ENCODE results near the gene CRX. TPM values are rescaled to one million over a fixed set of nuclear protein-coding genes. Genes with fewer than 3 reads are reported as not detected.
A peak's percentile ranks its signal among the peaks of the same experiment; 100 is the strongest.

The CRX gene
- total RNA-seq, 4 donors from 2014 or later = not detected

- no peak for TF ChIP-seq POLR2A (IDR thresholded peaks at IDR 0.05)
- peak; percentile 55 to 86 (median 73) for TF ChIP-seq CTCF (IDR thresholded peaks at IDR 0.05)
- DNase-seq = peak; percentile 75 to 80
- no peaks in the 10 kb centered on the region for H3K36me3 ChIP-seq
- intact Hi-C loops (cut with DNase I; ENCODE audit: low total_unique reads) = no loop called here
- H3K27ac ChIP-seq = no peak overlapping the region
- no peaks in the 10 kb centered on the region for H3K27me3 ChIP-seq
- H3K4me1 ChIP-seq = no peaks in the 10 kb centered on the region
- no peaks in the 10 kb centered on the region for H3K9me3 ChIP-seq
- H3K4me3 ChIP-seq = no peak overlapping the region
These were observed 31.3 kb upstream of the CRX start for GRCh38 chr19:47790398-47790814.

DNA sequence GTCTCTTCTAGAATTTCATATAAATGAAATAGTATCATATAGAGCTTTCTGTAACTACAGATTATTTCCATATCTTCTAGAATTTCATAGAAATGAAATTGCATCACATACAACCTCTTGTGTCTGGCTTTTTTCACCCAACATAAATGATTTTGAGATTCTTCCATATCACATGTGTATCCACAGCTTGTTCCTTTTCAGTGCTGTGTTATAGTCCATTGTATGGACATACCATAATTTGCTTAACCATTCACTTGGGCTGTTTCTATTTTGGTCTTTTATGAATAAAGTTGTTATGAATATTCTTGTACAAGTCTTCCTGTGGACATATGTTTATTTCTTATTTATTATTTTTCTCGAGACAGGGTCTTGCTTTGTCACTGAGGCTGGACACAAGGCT is 29.1 kb upstream of the CRX start:
- H3K4me3 ChIP-seq = no peak overlapping the region
- H3K4me1 ChIP-seq = no peaks in the 10 kb centered on the region
- H3K9me3 ChIP-seq = no peaks in the 10 kb centered on the region
- no peaks in the 10 kb centered on the region for H3K27me3 ChIP-seq
- no peak for DNase-seq
- TF ChIP-seq CTCF (IDR thresholded peaks at IDR 0.05) = no peak
- no peak for TF ChIP-seq POLR2A (IDR thresholded peaks at IDR 0.05)
- intact Hi-C loops (cut with DNase I; ENCODE audit: low total_unique reads) = no loop called here
- H3K36me3 ChIP-seq = no peaks in the 10 kb centered on the region
- no peak overlapping the region for H3K27ac ChIP-seq

GRCh38 chr19:47794526-47794925 is 27.2 kb upstream of the CRX start:
- H3K36me3 ChIP-seq = no peaks in the 10 kb centered on the region
- no peak overlapping the region for H3K27ac ChIP-seq
- TF ChIP-seq CTCF (IDR thresholded peaks at IDR 0.05) = no peak
- no peak for TF ChIP-seq POLR2A (IDR thresholded peaks at IDR 0.05)
- intact Hi-C loops (cut with DNase I; ENCODE audit: low total_unique reads) = no loop called here
- H3K9me3 ChIP-seq = no peaks in the 10 kb centered on the region
- H3K4me3 ChIP-seq = no peak overlapping the region
- H3K4me1 ChIP-seq = no peaks in the 10 kb centered on the region
- no peaks in the 10 kb centered on the region for H3K27me3 ChIP-seq
- DNase-seq = no peak

DNA sequence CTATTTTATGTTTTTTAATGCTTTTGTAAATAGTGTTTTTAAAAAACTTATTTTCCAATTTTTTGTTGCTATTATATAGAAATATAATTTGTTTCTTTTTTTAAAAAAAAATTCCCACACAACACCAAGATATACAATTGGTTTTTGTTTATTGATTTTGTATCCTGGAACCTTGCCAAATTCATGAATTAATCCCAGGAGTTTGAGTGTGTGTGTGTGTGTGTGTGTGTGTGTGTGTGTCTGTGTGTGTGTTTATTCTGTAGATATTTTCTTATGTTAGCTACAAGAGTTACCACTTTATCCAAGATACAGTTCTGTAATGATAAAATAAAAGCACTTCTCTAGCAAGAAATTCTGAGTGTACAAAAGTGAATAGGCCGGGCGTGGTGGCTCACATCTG is 25.0 kb upstream of the CRX start:
- DNase-seq = no peak
- Histone ChIP-seq H3K27ac (no peak overlapping the region), H3K4me1 (no peaks in the 10 kb centered on the region), H3K36me3 (no peaks in the 10 kb centered on the region), H3K4me3 (no peak overlapping the region), H3K27me3 (no peaks in the 10 kb centered on the region), H3K9me3 (no peaks in the 10 kb centered on the region)
- TF ChIP-seq POLR2A (IDR thresholded peaks at IDR 0.05) (no peak), CTCF (IDR thresholded peaks at IDR 0.05) (no peak)
- intact Hi-C loops (cut with DNase I; ENCODE audit: low total_unique reads) = no loop called here

GRCh38 chr19:47797996-47798903 is 23.5 kb upstream of the CRX start:
- H3K4me1 ChIP-seq = no peaks in the 10 kb centered on the region
- intact Hi-C loops (cut with DNase I; ENCODE audit: low total_unique reads) = no loop called here
- no peak for TF ChIP-seq CTCF (IDR thresholded peaks at IDR 0.05)
- TF ChIP-seq POLR2A (IDR thresholded peaks at IDR 0.05) = no peak

More at GRCh38 chr19:47797996-47798903, 23.5 kb upstream of the CRX start:
- Histone ChIP-seq H3K4me3 (no peak overlapping the region), H3K9me3 (no peaks in the 10 kb centered on the region), H3K27ac (no peak overlapping the region), H3K27me3 (no peaks in the 10 kb centered on the region), H3K36me3 (no peaks in the 10 kb centered on the region)
- no peak for DNase-seq

Data from uterus (tissue), 4 donors.